Fibroblast of mammary gland (primary cell): ENCODE data around the gene JAK3.
A peak's percentile ranks its signal among the peaks of the same experiment; 100 is the strongest.

ENCODE experiments used
- DNase-seq: peaks from one replicate; pipeline ENCODE4 v3.0.0-alpha.2; 2010; ENCODE audit warnings: low read depth
- H3K4me3 ChIP-seq: 2 replicates; pipeline ENCODE4 v1.5.1; 2011; ENCODE audit warnings: low read depth, mild to moderate bottlenecking, low read length, moderate library complexity; ENCODE audit not compliant: control insufficient read depth
- TF ChIP-seq, protein P1 (sequence below): conservative IDR thresholded peaks from 2 replicates; pipeline ENCODE4 v1.5.1; 2011; ENCODE audit warnings: low read depth, low read length, inconsistent platforms; ENCODE audit not compliant: control insufficient read depth, insufficient read depth

JAK3 gene

DNA sequence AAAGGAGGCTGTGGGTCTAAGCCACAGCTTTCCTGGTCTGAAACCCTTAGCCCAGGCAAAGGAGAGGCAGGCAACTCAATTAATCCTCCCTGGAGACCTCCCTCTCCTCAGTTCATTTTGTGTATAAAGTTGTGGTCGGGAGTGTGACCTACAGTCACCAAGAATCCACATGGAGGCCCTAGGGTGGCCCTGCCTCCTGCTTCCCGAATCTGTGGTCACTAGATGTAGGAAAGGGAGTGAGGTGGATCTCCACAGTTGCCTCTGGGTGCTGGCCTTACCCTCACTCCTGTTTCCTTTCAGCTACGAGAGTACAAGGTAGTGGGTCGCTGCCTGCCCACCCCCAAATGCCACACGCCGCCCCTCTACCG is 13.2 kb upstream of the JAK3 start:
- DNase-seq = no peak
- H3K4me3 ChIP-seq = peak overlapping the region; percentile 88
- TF ChIP-seq, protein P1, sequence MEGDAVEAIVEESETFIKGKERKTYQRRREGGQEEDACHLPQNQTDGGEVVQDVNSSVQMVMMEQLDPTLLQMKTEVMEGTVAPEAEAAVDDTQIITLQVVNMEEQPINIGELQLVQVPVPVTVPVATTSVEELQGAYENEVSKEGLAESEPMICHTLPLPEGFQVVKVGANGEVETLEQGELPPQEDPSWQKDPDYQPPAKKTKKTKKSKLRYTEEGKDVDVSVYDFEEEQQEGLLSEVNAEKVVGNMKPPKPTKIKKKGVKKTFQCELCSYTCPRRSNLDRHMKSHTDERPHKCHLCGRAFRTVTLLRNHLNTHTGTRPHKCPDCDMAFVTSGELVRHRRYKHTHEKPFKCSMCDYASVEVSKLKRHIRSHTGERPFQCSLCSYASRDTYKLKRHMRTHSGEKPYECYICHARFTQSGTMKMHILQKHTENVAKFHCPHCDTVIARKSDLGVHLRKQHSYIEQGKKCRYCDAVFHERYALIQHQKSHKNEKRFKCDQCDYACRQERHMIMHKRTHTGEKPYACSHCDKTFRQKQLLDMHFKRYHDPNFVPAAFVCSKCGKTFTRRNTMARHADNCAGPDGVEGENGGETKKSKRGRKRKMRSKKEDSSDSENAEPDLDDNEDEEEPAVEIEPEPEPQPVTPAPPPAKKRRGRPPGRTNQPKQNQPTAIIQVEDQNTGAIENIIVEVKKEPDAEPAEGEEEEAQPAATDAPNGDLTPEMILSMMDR = no peak

DNA sequence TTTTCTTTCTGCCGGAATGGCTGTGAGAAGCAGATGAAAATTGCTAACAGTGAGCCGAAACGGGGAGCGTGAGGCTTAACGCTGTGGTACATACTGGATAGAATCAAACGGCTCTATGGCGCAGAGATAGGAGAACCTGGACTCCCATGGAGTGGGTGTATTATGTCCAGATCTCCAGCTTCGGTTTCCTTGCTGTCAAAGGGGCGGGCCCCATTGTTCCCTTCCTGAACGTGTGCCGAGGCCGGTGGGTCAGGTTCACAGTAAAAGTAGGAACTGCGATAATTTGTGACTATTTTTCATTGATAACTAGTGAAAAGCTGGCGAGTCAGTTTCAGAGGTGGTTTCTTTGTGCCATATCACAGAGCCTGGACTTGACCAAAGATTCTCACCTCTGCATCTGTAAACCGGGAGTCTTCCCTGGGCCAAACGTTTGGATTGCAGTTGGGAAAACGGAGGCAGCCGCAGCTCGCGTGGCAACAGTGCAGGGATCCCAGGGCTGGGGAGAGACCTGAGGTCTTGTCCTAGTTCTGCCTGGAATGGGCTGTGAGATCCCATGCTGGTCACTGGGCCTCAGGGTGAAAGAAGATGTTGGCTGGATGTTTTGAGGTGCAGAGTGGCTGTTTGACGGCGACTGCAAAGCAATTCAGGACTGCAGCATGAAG is 12.7 kb upstream of the JAK3 start:
- H3K4me3 ChIP-seq = peak overlapping the region; percentile 88
- TF ChIP-seq, protein P1 = no peak
- DNase-seq = no peak

DNA sequence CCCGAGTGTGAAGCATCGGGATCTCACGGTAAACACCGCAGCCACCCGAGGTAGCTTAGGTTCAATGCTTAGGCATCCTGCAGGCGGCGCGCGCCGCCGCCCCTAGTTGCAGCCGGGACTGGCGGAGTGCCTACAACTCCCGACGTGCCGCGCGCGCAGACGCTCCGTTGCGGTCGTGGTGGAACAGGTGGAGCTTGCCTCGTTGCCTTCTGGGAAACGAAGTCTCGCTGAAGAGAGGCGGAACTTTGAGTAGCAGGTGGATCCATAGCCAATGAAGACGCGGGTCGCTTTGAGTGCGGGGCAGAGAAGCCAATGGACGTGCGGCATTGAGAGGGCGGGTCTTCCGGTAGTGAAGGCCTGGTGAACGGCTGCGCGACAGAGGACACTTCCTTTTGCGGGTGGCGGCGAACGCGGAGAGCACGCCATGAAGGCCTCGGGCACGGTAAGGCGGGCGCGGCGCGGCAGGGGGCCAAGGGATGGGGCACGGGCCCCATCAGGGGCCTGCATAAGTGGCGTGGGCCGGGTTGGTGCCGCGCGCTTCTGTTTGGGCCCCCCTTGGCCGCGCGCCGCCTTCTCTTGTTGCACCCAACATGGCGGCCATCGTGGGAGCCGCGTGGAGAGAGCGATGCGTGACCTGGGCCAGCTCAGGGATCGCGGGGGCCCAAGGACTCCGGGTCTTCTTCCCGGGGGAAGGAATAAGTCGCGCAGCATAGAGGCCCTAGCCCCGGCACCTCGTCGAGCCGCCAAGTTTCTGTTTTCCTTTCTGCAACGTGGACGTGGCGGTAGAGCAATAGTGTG is 11.9 kb upstream of the JAK3 start, which contains the start of gene RPL18A:
TSS of gene RPL18A (plus strand) at position 378 of the 798 bp plus-strand sequence. CDS start at position 425, 47 bp downstream.
- H3K4me3 ChIP-seq = peak within 1 kb of the TSS; percentile 88
- TF ChIP-seq, protein P1 = peak; percentile 64
- peak; percentile 100 for DNase-seq

DNA sequence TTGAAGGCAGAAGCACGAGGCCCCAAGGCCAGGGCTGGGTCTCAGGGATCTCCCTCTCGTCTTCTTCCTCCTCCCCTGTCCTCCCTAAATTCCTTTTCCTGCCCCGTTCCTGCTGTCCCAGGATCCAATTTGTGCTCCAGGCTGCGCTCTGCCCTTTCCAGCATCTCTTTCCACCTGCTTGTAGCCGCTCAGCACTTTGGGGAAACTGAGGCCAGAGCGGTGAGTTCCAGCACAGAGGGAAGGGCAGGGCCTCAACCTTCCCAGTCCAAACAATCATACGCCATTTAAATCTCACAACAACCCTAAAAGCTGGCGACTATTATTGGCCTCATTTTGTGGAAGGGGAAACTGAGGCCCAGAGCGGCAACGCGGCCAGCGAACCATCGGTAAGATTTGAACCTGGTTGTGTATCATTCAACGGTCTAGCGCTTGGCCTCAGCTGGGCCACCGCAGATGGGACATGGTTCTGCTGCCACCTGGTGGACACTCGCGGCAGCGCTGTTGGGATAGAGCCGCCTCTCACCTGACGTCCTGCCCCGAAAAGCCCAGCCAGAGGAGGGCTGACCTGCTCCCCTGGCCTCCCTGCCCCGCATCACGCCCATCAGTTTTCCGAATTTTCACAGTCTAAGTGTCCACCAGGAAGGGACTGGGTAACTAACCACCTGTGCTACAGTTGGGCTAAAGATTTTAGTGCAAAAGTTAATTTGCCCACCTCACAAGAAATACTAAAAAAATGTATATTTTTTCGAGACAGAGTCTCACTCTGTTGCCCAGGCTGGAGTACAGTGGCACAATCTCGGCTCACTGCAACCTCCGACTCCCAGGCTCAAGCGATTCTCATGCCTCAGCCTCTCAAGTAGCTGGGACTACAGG is 7.7 kb upstream of the JAK3 start:
- peak; percentile 58 for DNase-seq

DNA sequence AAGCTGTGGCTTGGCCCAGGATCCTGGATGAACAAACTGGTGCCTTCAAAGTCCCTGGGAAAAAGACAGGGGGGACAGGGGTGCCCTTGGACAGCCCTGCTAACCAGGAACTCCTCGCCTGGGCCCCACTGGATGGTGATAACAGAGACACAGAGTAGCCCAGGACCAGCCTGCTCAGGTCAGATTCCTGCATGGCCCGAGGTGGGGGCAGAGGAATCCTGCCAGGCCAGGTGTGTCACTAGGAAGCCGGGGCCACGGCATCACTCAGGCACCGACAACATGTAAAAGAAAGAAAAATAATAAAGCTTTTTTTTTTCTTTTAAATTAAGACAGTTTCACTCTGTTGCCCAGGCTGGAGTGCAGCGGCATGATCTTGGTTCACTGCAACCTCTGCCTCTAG is 6.3 kb upstream of the JAK3 start:
- DNase-seq = no peak

More for the DNA sequence above, 7.7 kb upstream of the JAK3 start:
- TF ChIP-seq, protein P1 = peak; percentile 93
- H3K4me3 ChIP-seq = no peak overlapping the region

DNA sequence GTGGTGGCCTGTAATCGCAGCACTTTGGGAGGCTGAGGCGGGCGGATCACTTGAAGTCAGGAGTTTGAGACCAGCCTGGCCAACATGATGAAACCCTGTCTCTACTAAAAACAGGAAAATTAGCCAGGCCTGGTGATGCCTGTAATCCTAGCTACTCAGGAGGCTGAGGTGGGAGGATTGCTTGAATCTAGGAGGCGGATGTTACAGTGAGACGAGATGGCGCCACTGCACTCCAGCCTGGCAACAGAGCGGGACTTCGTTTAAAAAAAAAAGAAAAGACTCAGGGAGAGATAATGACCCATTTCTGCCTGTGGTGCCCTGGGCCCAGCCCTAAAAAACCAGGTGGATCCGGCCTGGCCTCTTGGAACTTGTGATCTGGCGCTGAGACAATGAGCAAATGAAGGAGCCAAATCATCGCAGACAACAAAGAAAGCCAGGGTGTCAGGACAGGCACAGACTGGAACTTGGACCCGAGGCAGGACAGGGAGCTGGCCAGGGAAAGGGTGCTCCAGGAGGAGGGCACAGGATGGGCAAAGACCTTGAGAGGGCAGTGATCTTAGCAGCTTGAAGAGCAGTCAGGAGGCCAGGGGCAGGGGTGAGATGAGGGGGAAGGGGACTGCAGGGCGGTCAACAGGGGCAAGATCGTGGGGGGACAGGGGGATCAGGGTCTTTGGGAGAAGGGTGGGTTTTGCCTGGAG is 962 bp upstream of the JAK3 start:
- H3K4me3 ChIP-seq = no peak overlapping the region
- TF ChIP-seq, protein P1 = no peak
- DNase-seq = no peak

More for the DNA sequence above, 6.3 kb upstream of the JAK3 start:
- TF ChIP-seq, protein P1 = no peak
- H3K4me3 ChIP-seq = no peak overlapping the region
